MM.1S (cell line): ENCODE measurements around the gene YLPM1.

Experiments used
- CTCF ChIP-seq: fragments of 300-600 bp; sonication (generic); IDR thresholded peaks from 2 replicates; pipeline ENCODE4 v1.5.1; 2016; ENCODE audit warnings: antibody characterized with exemption, low read length, mixed read lengths
- EZH2 ChIP-seq: fragments of 300-600 bp; sonication (generic); optimal IDR thresholded peaks from 2 replicates; pipeline ENCODE3; 2017; ENCODE audit warnings: low read depth, mild to moderate bottlenecking, antibody characterized with exemption, low read length, mixed read lengths
- EZH2phosphoT487 ChIP-seq: fragments of 300-600 bp; sonication (generic); IDR thresholded peaks from 2 replicates; pipeline ENCODE4 v1.6.1; 2018; ENCODE audit warnings: antibody characterized with exemption, low read length

- no peak for TF ChIP-seq CTCF
- TF ChIP-seq EZH2 = no peak
- no peak for TF ChIP-seq EZH2phosphoT487
Observed at GRCh38 chr14:74807853-74808545, 44.9 kb downstream of the YLPM1 start.
